Measurements from ENCODE around the gene MAP7D1.

The MAP7D1 gene

GRCh38 chr1:36168514-36168913 lies 12.6 kb downstream of the MAP7D1 start:
- peaks cover 31% of the 10 kb centered on the region for H3K36me3 ChIP-seq (ENCODE audit: control insufficient read depth, insufficient read depth, low read length)
- no peaks in the 10 kb centered on the region for H3K27me3 ChIP-seq (replicated peaks; ENCODE audit: control insufficient read depth, insufficient read depth, low read length)
- TF ChIP-seq CTCF (IDR thresholded peaks at IDR 0.05; ENCODE audit: insufficient read depth, low read length, poor library complexity, severe bottlenecking): no peak
- DNase-seq (ENCODE audit: extremely low read depth, insufficient read length): no peak
- no peak overlapping the region for H3K4me3 ChIP-seq (replicated peaks; ENCODE audit: low read depth, low read length)

- no peak for DNase-seq (ENCODE audit: extremely low read depth, insufficient read length)
- Histone ChIP-seq H3K27me3 (replicated peaks; ENCODE audit: control insufficient read depth, insufficient read depth, low read length) (no peaks in the 10 kb centered on the region), H3K36me3 (ENCODE audit: control insufficient read depth, insufficient read depth, low read length) (peaks cover 47% of the 10 kb centered on the region), H3K4me3 (replicated peaks; ENCODE audit: low read depth, low read length) (no peak overlapping the region)
- TF ChIP-seq CTCF (IDR thresholded peaks at IDR 0.05; ENCODE audit: insufficient read depth, low read length, poor library complexity, severe bottlenecking): no peak
These were observed 14.9 kb downstream of the MAP7D1 start for GRCh38 chr1:36170643-36171412.

- TF ChIP-seq CTCF (IDR thresholded peaks at IDR 0.05; ENCODE audit: insufficient read depth, low read length, poor library complexity, severe bottlenecking): no peak
- DNase-seq (ENCODE audit: extremely low read depth, insufficient read length): no peak
- Histone ChIP-seq H3K4me3 (replicated peaks; ENCODE audit: low read depth, low read length) (no peak overlapping the region), H3K36me3 (ENCODE audit: control insufficient read depth, insufficient read depth, low read length) (peaks cover 50% of the 10 kb centered on the region), H3K27me3 (replicated peaks; ENCODE audit: control insufficient read depth, insufficient read depth, low read length) (no peaks in the 10 kb centered on the region)
These were observed 16.2 kb downstream of the MAP7D1 start for GRCh38 chr1:36172017-36172747.

- TF ChIP-seq CTCF (IDR thresholded peaks at IDR 0.05; ENCODE audit: insufficient read depth, low read length, poor library complexity, severe bottlenecking): no peak
- no peaks in the 10 kb centered on the region for H3K27me3 ChIP-seq (replicated peaks; ENCODE audit: control insufficient read depth, insufficient read depth, low read length)
- H3K4me3 ChIP-seq (replicated peaks; ENCODE audit: low read depth, low read length): no peak overlapping the region
- H3K36me3 ChIP-seq (ENCODE audit: control insufficient read depth, insufficient read depth, low read length): peaks cover 48% of the 10 kb centered on the region
- DNase-seq (ENCODE audit: extremely low read depth, insufficient read length): no peak
These were observed 17.0 kb downstream of the MAP7D1 start for GRCh38 chr1:36172983-36173382.

- Histone ChIP-seq H3K4me3 (replicated peaks; ENCODE audit: low read depth, low read length) (no peak overlapping the region), H3K36me3 (ENCODE audit: control insufficient read depth, insufficient read depth, low read length) (peaks cover 55% of the 10 kb centered on the region), H3K27me3 (replicated peaks; ENCODE audit: control insufficient read depth, insufficient read depth, low read length) (no peaks in the 10 kb centered on the region)
- no peak for DNase-seq (ENCODE audit: extremely low read depth, insufficient read length)
- TF ChIP-seq CTCF (IDR thresholded peaks at IDR 0.05; ENCODE audit: insufficient read depth, low read length, poor library complexity, severe bottlenecking): no peak
These were observed 18.8 kb downstream of the MAP7D1 start for GRCh38 chr1:36174713-36175112.

Data from GM06990 (cell line).